ENCODE data around the gene ARPC2.

ARPC2 gene

DNA sequence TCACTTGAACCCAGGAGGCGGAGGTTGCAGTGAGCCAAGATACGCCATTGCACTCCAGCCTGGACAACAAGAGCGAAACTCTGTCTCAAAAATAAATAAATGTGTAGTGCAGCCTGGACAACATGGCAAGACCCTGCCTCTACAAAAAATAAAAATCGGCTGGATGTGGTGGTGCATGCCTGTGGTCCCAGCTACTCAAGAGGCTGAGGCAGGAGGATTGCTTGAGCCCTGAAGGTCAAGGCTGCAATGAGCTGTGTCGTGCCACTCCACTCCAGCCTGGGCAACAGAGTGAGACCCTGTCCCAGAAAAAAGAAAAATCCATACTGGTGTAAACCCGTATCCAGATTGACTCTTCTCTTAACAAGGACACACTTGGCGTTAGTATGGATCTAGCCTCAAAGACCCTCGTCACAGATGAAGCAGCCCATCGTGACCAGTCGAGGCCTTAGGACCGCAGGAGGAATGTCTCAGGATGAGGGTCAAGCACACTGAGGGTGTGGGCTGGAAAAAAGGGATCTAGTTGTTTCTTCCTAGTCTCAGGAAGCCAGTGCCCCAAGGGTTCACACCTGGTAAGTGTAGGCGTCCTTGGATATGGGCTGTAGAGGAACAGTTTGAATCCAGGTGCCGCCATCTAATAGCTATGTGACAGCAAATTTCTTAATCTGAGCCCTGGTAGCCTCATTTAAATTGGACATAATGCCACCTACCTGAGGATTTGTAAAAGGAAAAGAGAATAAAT, 39.8 kb downstream of the ARPC2 start:
- no peak for DNase-seq

DNA sequence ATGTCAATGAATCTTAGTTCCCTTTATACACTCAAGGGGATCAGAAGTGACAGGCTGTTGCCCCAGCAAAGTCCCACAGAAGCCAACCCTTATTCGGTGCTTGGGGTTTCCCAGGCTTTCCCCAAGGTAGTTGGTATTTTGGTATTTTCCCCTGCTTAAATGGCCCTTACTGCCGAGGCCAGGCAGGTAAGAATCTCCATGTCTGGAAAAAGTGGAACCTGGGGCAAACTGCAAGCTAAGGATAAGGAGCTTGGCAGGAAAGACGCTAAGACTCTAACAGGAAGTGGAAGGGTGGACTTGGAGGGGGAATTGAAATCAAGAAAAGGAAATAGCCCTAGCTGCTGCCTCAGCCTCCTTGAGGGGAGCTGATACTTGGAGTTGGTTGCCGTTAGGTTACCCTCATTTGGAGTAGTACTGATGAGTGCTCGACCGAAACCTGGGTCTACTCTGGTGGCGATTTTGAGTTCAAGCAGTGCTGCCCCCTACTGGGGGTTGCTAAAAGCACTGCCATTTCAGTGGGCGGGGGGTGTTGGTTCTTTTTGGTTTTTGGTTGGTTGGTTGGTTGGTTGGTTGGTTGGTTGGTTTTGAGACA, 40.5 kb downstream of the ARPC2 start:
- DNase-seq: peak; percentile 93

- no peak for DNase-seq
These were observed 42.3 kb downstream of the ARPC2 start for GRCh38 chr2:218259099-218259961.

DNA sequence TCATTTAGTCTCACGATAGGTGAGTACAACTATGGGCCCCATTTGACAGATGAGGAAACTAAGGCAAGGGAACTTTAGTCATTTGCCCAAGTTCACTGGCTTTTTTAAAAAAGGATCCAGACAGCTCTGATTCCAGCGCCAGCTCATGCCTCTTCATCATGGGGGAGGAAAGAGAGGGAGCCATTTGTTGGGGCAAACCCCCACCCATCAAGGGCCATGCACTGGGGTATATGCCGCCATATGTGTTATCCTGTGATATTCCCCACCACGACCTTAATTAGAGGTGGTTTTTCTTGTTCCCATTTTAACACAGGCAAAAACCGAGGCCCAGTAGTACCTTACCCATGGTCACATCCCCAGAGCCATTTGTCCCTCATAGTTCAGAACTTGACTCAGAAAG, 43.2 kb downstream of the ARPC2 start:
- no peak for DNase-seq

GRCh38 chr2:218260742-218261422, 43.9 kb downstream of the ARPC2 start, which contains the start of gene GPBAR1:
Gene GPBAR1 (plus strand): TSS chr2:218261015. CDS start chr2:218262725, 1,710 bp downstream.
- no peak for DNase-seq

DNA sequence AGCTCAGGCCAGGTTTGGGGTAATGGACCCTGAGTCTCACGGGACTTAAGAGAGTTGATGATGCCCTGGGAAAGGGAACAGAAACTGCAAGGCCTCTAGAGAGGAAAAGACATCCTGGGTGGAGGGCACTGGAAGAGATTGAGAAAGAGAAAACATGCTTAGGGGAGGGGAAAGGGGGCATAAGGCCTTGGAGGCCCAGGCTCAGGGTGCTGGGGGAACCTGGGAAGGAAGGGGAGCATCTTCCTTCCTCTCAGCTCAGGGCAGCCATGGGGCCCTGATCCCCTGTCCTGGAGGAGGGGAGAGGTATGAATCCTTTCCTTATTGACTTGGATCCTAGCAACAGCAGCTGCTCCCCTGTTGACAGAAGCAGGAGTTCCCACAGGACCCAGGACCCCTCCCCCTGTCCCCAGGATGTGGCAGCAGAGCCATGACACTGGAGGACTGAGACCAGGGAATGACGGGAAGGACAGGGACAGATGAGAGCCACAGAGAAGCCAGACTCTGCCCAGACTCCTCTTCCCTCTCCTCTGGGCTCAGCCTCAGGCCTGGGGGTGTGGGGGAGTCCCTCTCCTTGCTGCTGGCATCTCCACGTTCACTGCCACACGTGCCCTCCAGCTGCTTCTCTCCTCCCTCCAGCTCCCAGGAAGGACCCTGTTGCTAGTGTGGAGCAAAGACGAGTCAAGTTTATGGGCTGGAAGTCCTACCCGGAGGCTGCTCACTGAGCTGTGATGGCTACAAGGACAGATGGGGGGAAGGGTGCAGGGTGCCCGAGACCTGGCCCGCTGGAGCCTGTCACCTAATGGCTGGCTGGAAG, 44.6 kb downstream of the ARPC2 start:
- DNase-seq: peak; percentile 42

DNA sequence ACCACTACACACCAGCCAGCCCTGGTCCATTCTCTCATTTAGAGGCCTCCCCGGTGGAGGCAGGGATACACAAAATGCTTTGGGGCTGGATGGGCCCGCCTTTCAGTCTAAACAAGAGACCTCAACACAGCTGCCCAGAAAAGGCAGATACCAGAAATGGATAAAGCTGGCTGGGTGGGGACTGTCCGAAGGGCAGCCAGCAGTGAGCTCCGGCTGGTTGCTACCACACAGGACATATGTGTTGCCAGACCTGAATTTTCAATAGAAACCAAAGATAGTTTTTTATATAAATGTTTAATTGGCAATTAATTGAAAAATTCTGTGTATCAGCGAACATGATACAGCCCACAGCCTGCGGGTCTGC, 45.2 kb downstream of the ARPC2 start:
- no peak for DNase-seq

DNA sequence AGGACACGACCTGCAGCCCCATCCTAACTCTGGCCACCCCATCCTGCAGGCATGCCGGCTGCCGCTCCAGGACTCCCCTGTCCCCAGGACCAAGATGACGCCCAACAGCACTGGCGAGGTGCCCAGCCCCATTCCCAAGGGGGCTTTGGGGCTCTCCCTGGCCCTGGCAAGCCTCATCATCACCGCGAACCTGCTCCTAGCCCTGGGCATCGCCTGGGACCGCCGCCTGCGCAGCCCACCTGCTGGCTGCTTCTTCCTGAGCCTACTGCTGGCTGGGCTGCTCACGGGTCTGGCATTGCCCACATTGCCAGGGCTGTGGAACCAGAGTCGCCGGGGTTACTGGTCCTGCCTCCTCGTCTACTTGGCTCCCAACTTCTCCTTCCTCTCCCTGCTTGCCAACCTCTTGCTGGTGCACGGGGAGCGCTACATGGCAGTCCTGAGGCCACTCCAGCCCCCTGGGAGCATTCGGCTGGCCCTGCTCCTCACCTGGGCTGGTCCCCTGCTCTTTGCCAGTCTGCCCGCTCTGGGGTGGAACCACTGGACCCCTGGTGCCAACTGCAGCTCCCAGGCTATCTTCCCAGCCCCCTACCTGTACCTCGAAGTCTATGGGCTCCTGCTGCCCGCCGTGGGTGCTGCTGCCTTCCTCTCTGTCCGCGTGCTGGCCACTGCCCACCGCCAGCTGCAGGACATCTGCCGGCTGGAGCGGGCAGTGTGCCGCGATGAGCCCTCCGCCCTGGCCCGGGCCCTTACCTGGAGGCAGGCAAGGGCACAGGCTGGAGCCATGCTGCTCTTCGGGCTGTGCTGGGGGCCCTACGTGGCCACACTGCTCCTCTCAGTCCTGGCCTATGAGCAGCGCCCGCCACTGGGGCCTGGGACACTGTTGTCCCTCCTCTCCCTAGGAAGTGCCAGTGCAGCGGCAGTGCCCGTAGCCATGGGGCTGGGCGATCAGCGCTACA, 45.9 kb downstream of the ARPC2 start:
- no peak for DNase-seq

- no peak for DNase-seq
These were observed 47.0 kb downstream of the ARPC2 start for GRCh38 chr2:218263817-218264641.

DNA sequence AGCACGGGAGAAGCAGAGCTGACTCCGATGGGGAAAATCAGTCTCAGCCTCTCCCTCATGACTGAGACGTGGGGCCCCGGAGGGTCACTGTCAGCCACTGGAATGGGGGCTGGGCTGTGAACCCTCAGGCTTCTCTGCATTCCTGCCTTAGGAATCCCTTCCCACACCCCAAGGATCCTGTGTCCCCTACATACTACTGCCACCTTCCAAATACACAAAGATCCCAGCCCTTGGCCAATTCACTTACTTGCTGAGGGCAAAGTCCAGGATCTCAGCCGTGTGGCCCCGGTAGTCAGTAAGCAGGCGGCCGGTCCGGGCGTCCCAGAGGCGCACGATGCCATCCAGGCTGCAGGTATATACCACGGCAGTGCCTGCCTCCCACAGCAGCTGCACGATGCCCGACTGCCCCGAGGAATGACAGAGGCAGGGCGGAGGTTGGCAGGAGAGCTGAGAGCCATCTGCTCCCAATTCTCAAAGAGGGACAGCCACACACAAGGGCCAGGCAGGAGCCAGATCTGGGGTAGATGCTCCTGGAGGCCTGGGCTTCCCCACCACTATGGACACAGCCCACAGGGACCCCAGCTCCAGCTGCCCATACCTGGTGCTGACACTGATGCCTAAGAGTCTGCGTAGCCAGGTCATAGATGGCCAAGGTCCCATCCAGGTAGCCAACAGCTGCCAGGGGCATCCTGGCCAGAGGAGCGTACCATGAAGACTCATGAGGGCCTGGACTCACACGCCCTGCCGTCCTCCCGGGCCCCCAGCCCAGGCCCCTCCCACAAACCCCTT, 48.0 kb downstream of the ARPC2 start:
- DNase-seq: no peak

GRCh38 chr2:218265626-218266025, 48.6 kb downstream of the ARPC2 start:
- no peak for DNase-seq

- DNase-seq: no peak
These were observed 49.5 kb downstream of the ARPC2 start for GRCh38 chr2:218266316-218266979.

- no peak for DNase-seq
These were observed 50.3 kb downstream of the ARPC2 start for GRCh38 chr2:218267259-218267658.

DNA sequence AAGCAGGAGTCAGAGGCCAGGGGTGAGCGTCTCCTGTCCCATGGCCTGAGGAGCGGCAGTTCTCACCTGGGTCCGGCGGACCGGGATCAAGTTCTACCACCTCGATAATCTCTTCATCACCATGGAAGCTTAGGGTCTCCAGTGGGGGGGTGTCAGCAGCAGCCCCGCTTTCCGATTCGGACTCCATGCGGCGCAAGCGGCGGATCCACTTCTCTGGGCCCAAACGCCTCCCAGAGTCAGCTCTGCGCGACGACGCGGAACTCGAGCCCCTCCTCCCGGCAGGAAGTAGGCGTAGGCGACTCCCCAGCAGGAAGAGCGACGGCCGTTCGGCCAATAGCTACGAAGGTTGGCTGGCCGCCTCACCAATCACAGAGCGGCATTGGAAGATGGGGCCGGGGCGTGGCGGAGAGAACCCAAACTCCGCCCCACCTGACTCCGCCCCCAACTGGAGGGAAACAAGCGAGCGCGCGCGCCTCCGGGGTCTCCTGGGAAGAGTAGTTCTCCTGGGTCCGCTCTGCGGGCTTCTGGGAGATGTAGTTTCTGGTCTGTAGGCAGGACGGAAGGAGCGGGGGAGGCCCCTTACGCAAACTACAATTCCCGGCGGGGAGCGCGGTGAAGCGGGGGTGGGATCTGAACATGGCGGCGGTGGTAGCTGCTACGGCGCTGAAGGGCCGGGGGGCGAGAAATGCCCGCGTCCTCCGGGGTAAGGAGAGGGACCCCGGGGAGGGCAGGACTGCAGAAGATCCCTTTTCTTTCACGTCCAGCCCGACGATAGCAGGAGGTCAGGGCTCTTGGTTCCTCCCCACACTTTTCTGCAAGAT, 53.1 kb downstream of the ARPC2 start, which contains the start of the genes AAMP and PNKD:
AAMP (minus strand) TSS at position 238 of the 821 bp plus-strand sequence; CDS start at position 187, 51 bp downstream.
PNKD (plus strand) TSS at position 620 of the 821 bp plus-strand sequence; CDS start at position 637, 17 bp downstream.
- peak; percentile 94 for DNase-seq

- DNase-seq: no peak
These were observed 53.9 kb downstream of the ARPC2 start for GRCh38 chr2:218270721-218271486.

- DNase-seq: no peak
These were observed 54.5 kb downstream of the ARPC2 start for GRCh38 chr2:218271487-218271797.

All from SIG-M5 (cell line).